ENCODE measurements around the gene LRRC39.
"Not testable (repeated sequence)": the region's sequence is repeated elsewhere in the genome, so short reads cannot be mapped to it uniquely, and the experiment has no call there.

Gene LRRC39

DNA sequence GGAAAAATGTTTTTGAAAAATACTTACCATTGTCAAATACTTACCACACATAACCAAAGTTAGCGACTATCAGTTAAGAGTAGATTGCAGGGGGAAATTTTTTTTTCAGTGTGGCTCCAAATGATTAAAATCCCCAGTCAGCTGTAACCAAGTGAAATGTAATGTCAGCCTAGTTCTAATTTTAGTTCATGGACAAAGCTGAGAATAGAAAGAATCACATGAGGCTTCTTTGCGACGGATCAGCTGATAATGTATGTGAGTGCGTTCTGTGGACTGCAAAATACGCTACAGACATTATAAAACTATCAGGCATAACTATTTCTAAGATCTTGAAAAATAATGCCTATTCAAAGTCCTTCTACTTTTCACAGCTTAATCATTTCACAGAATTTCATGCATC, at the start of gene LRRC39:
Gene LRRC39 (minus strand): TSS at position 166 of the 400 bp plus-strand sequence. CDS start 9,740 bp downstream, outside the sequence.
- DNase-seq = no peak

DNA sequence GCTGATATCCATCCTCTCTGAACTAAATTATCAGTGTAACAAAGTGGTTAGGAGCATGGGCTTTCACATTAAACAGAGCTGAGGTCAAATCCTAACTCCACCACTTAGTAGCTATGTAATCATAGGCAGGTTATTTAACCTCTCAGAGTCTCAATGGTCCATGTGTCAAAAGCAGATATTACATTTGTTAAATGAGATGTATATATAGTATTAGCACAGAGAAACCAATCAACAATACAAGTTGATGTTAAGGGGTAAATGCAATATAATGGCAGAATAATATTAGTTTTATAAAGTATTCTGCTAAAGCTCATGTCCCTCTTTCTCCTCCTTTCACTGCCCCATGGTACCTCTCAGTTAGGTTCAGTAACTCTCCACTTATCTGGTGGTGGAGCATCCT, 44.4 kb upstream of the LRRC39 start:
- DNase-seq = no peak

DNA sequence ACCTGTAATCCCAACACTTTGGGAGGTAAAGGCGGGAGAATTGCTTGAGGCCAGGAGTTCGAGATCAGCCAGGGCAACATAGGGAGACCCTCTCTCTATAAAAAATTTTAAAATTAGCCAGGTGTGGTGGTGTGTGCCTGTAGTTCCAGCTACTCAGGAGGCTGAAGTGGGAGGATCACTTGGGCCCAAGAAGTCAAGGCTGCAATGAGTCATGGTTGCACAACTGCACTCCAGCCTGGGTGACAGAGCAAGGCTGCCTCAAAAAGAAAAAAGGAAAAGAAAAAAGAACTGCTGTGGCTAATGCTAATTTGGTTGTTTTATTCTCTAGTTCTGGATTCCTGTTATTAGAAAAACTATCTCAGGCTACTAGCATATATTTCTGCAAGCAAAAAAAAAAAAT, 41.8 kb upstream of the LRRC39 start:
- DNase-seq = no peak

DNA sequence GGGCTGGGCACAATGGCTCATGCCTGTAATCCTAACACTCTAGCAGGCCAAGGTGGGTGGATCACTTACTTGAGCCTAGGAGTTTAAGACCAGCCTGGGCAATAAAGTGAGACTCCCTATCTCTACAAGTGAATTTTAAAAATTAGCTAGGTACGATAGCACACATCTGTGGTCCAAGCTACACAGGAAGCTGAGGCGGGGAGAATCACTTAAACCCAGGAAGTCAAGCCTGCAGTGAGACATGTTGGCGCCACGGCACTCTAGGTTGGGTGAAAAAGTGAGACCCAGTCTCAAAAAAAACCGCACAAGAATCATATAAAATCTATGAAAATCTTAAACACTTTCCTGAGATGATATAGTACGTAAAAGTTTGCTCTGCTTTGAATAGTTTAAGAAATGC, 41.4 kb upstream of the LRRC39 start:
- DNase-seq = no peak

DNA sequence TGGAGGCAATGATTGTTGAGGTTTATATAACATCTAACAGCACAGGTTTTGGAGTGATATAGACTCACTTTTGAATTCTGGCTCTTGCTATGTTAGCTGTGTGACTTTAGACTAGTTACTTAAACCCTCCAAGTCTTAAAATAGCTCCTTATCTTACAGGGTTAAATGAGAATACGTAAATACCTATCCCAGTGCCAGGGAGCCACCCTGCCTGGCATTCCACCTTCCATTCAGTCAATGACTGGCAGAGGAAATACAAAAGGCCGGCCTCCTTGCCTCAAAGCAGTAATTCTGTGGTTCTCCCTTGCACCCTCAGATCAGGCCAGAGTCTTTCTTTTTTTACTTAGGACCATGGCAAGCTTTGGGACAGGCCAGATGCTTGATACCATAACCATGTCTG, 39.8 kb upstream of the LRRC39 start:
- no peak for DNase-seq

DNA sequence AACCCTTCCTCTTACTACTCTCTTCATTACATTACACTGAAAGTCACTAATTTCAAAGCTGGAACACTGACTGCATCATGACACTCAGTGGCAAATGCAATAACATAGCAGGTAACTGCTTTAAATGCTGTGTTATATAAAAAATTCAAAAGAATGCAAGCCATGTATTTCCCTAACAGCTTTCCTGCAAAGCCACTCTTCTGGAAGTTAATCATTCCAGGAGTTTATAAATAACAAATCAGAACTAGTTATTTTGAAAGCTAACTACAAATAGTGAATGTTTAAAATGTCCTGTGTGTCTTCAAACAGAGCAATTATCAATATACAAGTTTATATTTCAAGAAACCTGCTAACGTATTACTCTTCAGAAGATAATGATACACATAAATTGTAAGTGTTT, 37.0 kb upstream of the LRRC39 start:
- no peak for DNase-seq

DNA sequence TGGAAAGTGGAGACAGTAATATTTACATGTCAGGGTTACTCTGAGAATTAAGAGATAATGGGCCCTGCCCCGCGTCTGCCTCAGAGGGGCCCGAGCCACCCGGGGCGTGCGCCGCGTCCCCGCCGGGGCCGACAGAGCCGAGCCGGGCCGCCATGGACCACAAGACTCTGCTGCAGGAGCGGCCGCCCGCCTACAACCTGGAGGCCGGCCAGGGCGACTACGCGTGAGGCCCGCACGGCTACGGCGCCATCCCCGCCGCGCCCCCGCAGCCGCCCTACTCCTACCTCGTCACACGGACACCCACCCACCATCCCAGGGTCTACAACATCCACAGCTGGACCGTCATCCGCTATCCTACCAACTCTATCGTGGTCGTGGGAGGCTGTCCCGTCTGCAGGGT, 35.1 kb upstream of the LRRC39 start:
- no peak for DNase-seq

DNA sequence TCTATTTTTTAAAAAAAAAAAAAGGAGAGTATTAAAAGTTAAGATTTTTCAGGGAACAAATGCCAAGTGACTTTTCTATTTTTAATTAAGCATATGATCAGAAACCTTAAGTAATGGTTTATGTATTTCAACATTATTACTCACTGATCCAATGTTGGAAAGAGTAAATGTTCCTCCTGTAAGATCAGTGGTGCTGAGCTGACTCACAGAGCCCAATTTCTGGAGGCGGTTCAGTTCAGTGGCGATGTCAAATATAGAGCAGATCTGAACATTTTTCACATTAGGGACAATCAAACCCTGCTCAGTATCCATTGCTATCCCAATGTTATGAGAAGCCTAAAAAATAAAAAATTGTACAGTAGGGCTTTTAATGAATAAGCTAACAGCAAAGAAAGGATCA, 28.2 kb upstream of the LRRC39 start:
- DNase-seq = no peak

DNA sequence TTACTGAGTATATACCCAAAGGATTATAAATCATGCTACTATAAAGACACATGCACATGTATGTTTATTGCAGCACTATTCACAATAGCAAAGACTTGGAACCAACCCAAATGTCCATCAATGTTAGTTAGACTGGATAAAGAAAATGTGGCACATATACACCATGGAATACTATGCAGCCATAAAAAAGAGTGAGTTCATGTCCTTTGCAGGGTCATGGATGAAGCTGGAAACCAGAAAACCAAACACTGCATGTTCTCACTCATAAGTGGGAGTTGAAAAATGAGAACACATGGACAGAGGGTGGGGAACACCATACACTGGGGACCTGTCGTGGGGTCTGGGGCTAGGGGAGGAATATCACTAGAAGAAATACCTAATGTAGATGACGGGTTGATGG, 27.5 kb upstream of the LRRC39 start:
- DNase-seq = not testable (repeated sequence)

DNA sequence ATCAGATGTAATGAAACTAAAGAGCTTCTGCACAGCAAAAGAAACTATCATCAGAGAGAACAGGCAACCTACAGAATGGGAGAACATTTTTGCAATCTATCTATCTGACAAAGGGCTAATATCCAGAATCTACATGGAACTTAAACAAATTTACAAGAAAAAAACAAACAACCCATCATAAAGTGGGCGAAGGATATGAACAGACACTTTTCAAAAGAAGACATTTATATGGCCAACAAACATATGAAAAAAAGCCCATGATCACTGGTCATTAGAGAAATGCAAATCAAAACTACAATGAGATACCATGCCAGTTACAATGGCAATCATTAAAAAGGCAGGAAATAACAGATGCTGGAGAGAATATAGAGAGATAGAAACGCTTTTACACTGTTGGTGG, 27.0 kb upstream of the LRRC39 start:
- not testable (repeated sequence) for DNase-seq

DNA sequence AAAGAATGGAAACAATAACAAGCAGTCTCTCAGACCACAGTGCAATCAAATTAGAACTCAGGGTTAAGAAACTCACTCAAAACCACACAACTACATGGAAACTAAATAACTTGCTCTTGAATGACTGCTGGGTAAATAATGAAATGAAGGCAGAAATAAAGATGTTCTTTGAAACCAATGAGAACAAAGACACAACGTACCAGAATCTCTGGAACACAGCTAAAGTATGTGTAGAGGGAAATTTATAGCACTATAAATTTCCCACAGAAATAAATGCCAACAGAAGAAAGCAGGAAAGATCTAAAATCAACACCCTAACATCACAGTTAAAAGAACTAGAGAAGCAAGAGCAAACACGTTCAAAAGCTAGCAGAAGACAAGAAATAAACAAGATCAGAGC, 24.6 kb upstream of the LRRC39 start:
- DNase-seq = not testable (repeated sequence)

DNA sequence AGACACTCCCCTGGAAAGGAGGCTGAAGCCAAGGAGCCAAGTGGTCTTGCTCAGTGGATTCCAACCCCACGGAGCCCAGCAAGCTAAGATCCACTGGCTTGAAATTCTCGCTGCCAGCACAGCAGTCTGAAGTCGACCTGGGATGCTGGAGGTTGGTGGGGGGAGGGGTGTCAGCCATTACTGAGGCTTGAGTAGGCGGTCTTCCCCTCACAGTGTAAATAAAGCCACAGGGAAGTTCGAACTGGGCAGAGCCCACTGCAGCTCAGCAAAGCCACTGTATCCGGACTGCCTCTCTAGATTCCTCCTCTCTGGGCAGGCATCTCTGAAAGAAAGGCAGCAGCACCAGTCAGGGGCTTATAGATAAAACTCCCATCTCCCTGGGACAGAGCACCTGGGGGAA, 22.0 kb upstream of the LRRC39 start:
- not testable (repeated sequence) for DNase-seq

DNA sequence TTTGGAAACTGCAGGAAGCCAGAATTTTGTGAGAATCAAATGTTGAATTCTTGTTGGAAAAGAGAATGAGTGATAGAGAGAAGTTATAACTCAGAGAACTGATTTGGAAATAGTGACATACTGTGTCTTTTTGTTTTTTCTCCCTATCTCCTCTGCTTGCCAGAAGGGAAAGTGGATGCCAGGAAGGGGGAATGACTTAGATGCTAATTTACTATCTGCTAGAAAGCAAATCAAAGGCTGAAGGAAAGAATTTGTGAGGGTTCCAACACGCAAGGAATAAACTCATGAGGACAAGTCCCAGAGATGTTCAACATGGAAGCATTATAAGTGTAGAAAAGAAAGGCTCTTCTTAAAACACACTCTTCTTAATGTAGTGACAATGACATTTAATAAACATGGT, 20.5 kb upstream of the LRRC39 start:
- no peak for DNase-seq

DNA sequence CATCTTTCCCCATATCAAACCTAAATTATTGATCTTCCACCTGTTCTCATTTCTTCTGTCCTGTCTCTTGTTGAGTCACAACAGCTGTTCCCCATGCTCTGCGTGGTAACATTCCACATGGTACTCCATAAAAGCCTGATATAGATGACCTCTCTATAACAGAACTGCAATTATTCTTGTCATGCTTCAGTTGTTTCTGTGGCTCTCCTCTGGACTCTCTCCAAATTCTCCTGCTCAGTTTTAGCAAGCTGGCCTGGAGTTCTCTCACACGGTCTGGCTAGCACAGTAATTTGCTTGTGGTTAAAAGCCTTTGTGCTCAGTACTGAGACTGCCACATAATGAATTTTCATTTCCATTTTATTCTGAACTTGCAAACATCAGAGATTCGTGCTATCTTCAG, 10.6 kb upstream of the LRRC39 start:
- peak; percentile 70 for DNase-seq

DNA sequence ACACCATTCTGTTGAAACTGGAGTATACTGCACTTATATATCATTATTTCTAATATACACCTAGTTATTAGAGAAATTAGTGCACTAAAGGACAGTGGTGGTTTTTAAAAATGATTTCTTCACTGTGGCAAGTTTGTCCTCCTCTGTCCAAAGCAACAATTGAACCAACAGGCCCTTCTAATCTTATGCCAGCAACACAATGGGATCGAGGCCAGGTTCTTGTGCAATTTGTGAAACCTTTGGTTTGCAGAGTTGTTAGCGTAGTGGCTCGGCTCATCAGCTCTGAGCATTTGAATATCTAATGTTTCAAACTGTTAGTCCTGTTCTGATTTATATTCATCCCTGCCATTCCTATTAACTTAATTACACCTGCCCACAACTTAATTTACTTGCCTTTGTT, 9.9 kb upstream of the LRRC39 start:
- DNase-seq = no peak

DNA sequence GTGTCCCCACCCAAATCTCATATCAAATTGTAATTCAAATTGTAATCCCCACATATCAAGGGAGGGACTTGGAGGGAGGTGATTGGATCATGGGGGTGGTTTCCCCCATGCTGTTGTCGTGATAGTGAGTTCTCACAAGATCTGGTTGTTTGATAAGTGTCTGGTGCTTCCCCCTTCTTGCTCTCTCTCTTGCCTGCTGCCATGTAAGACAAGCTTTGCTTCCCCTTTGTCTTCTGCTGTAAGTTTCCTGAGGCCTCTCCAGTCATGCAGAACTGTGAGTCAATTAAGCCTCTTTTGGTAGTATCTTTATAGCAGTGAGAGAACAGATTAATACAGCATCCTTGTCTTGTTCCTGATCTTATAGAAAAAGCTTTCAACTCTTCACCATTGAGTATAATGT, 6.5 kb upstream of the LRRC39 start:
- no peak for DNase-seq

DNA sequence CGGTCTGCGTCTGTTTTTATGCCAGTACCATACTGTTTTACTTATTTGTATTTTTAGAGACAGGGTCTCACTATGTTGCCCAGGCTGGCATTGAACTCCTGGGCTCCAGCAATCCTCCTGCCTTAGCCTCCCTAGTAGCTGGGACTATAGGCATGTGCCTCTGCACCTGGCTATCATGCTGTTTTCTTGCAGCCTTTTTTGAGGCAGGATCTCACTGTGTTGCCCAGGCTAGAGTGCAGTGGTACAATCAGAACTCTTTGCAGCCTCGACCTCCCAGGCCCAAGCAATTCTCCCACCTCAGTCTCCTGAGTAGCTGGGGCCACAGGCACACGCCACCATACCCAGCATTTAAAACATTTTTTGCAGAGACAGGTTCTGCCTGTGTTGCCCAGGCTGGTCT, 5.3 kb upstream of the LRRC39 start:
- no peak for DNase-seq

DNA sequence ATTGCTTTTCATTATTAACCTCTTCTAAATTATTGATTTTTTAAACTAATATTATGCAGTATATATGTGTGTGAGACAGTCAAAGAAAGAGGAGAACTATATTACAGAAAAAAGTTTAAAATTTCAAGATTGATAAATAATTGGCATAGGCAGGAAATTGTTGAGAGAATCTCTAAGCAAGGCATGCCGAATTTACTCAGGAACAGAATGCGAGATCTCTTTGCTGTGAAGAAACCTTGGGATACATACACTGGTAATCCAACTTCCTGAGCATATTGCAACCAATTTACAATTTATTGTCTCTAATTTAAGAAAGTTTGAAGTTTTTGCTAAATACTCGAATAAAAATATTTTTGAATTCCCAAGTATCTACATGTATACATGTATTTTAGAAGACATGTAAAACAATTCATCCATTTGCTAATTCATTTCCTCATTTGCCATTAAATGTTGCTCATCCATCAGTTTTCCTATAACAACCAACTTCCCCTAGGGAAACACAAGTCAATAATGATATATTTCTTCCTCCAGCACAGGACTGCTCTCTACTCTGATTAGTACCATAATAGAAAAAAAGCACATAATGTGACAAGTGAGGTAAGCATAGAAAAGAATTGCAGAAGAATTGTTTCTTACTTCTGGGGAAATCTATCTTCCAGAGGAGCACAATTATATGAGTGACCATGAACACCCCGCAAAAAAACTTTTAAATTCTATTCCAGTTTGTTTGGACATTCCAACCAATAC, 588 bp downstream of the LRRC39 start:
- no peak for DNase-seq

DNA sequence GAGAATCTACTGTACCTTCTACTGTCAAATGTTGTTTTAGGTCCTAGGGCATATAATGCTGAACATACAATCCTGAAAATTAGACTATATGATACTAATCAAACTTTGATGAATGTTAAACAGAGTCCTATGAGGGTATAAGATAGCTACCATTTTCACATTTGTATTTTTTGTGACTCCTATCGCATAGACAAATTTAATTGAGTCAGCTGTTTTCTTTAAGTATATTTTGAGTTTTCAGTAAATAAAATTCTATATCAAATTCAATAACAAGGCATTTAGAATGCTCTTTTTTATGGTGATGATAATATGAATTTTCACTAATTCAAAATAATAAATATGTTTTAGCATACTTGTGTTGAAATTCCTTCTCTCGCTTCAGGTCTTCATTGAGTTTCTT, 10.0 kb downstream of the LRRC39 start:
- no peak for DNase-seq

DNA sequence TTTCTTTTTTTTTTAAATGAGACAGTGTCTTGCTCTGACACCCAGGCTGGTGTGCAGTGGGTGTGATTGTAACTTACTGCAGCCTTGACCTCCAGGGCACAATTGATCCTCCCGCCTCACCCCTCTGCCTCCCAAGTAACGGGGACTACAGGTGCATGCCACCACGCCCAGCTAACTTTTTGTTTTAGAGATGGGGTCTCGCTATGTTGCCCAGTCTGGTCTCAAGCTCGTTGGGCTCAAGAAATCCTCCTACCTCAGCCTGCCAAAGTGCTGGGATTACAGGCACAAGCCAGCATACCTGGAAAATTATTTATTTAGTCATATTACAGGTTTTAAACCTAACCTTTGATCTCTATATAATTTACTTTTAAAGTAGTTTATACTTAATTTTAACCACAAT, 13.4 kb downstream of the LRRC39 start:
- DNase-seq = no peak

DNA sequence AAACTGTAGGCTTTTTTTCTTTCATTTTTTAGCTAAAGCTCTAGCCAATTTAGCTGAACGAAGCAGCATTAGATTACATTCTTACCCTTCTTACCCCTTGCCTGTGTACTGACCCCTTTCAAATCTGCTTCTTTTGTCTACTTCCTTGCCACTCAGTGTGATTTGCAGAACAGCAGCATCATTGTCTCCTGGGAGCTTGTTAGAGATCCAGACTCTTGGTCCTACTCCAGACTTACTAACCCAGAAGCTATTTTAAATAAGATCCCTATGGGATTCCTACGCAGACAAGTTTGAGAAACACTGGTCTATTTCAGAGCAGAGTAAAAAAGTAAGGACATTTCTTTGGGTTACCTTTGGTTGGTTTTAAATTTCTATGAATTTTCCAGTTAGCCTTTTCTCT, 13.8 kb downstream of the LRRC39 start:
- no peak for DNase-seq

DNA sequence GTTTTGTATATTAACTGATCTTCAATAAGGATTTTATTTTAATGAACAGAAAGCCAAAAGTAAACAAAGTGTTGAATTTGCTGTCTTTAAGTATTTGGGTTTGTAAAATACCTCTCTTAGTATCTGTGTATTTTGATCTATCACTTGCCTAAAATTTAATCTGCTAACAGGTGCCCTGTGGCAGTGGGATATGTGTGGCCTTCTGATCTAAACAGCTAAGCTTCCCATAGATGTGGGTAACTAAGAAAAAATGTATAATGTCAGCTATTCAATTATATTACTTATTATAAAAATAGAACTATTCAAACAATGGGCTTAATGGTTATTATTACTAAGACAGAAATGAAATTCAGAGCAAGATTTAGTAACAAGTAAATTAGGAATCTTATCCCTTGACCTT, 15.2 kb downstream of the LRRC39 start:
- DNase-seq = no peak

DNA sequence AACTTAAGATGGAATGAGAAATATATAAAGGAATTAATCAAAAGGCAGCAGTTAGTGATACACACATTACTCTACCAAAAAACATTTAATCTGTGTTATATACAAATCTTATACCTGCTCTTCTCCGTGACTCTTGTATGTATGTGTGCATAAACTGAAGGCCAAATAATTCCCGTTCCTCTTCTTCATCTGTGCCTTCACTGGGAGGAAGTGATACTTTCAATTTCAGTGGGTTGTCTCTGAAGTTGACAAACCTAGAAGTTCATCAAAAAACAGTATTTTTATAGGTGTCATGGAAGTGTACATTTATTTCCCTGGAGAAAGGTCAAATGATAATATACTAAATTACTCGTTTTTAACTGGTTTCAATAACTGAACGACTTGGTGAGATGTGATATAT, 25.8 kb downstream of the LRRC39 start:
- no peak for DNase-seq

DNA sequence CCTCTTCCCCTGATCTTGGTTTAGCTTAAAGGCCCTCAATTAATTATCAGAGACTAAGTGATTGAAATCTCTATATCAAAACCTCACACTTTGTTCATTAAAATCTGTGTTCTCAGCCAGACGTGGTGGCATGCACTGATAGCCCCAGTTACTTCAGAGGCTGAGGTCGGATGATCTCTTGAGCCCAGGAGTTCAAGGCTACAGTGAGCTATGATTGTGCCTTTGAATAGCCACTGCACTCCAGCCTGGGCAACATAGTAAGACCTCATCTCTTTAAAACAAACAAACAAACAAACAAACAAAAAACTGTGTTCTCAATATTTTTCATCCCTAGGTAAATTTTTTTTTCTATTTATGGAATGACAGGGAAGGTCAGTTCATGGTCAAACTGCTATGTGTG, 26.4 kb downstream of the LRRC39 start:
- DNase-seq = no peak

DNA sequence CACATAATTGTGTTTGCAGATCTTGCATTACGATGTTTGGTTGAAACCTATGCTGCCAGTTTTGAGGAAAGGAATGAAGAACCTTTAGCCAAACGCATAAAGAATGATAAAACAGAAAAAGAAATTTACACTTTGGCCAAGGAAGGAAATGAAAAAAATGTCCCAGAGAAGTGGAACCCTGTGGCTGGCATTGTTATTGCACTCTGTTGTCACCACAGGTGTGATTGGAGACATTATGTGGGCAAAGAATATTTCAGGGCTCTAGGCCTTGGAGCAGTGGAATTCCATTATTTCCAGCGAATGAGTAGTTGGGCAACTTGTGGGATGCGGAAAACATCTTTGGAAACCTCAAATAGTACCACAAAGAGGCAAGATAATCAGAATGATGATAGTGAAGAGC, 30.2 kb downstream of the LRRC39 start:
- DNase-seq = no peak

DNA sequence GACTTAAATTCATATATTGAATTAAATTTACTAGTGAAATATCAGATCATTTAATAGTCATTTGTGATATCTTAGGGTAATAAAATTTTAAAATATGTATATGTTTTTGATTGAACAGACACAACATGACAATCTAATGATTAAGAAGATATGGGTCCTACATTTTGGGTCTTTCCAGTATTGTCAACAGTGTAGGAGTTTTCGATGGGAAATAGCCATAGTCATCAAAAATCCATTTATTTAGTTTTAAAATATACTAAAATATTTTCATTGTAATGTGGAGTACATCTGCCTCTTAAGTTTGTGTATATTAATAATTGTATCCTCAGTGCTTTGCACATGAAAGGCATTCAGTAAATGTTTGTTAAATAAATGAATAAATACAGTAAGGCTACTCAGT, 31.1 kb downstream of the LRRC39 start:
- DNase-seq = no peak
